HEK293 (cell line): ENCODE data around the gene MMP24.
A peak's percentile ranks its signal among the peaks of the same experiment; 100 is the strongest.

Source experiments
- CTCF ChIA-PET: fragments of 350-600 bp; formaldehyde crosslinking; extraction: SDS; loops from one replicate; lab custom pipeline; 2021; ENCODE audit warnings: antibody characterized with exemption; lab: Yijun Ruan, JAX
- POLR2A ChIA-PET: fragments of 300-600 bp; formaldehyde crosslinking; extraction: SDS; loops from one replicate; lab custom pipeline; 2020; ENCODE audit warnings: antibody characterized with exemption, inconsistent platforms; lab: Yijun Ruan, JAX
- H3K27ac ChIP-seq: fragments of 200-500 bp; sonication (Bioruptor generic); 2 replicates; pipeline ENCODE4 v1.5.1; 2014; ENCODE audit warnings: low read depth, low read length, control low read depth, inconsistent platforms; ENCODE audit errors: extremely low read depth
- H3K36me3 ChIP-seq, 2 experiments: fragments of 200-500 bp in 1 of 2; sonication (Bioruptor generic) in 1 of 2; 1 replicate in 1 of 2; 2 replicates in 1 of 2; pipeline ENCODE4 v1.5.1; 2014 to 2017; ENCODE audit warnings: inconsistent platforms in 2 of 2, low read length in 2 of 2; ENCODE audit not compliant: control insufficient read depth in 2 of 2, insufficient read depth in 1 of 2
- H3K4me1 ChIP-seq: fragments of 200-500 bp; sonication (Bioruptor generic); 2 replicates; pipeline ENCODE4 v1.5.1; 2014; ENCODE audit warnings: mild to moderate bottlenecking, low read length, inconsistent platforms; ENCODE audit not compliant: control insufficient read depth, insufficient read depth
- H3K4me3 ChIP-seq: 2 replicates; pipeline ENCODE4 v1.5.1; 2011; ENCODE audit warnings: low read depth, mild to moderate bottlenecking, control low read depth, low read length, moderate library complexity
- H3K9me3 ChIP-seq: fragments of 200-500 bp; sonication (Bioruptor generic); 2 replicates; pipeline ENCODE4 v1.5.1; 2014; ENCODE audit warnings: low read depth, low read length, inconsistent platforms; ENCODE audit not compliant: control insufficient read depth, insufficient read depth
- KLF17 ChIP-seq: fragments of 450-650 bp; formaldehyde crosslinking; IDR thresholded peaks from 2 replicates; pipeline ENCODE4 v1.5.1; 2016; ENCODE audit warnings: missing biosample characterization, missing genetic modification characterization
- PATZ1 ChIP-seq: fragments of 450-650 bp; formaldehyde crosslinking; IDR thresholded peaks from 2 replicates; pipeline ENCODE4 v1.5.1; 2016; ENCODE audit warnings: missing biosample characterization, missing genetic modification characterization
- ZBTB17 ChIP-seq: fragments of 450-650 bp; formaldehyde crosslinking; IDR thresholded peaks from 2 replicates; pipeline ENCODE4 v1.5.1; 2016; ENCODE audit warnings: missing biosample characterization, missing genetic modification characterization
- ZBTB44 ChIP-seq: fragments of 450-650 bp; IDR thresholded peaks from 2 replicates; pipeline ENCODE4 v1.5.1; 2018; ENCODE audit warnings: missing biosample characterization, mild to moderate bottlenecking, missing genetic modification characterization
- ZFP69B ChIP-seq: fragments of 450-650 bp; formaldehyde crosslinking; IDR thresholded peaks from 2 replicates; pipeline ENCODE4 v1.5.1; 2016; ENCODE audit warnings: missing biosample characterization, missing genetic modification characterization
- ZNF140 ChIP-seq: fragments of 450-650 bp; formaldehyde crosslinking; IDR thresholded peaks from 2 replicates; pipeline ENCODE4 v1.5.1; 2016; ENCODE audit warnings: missing biosample characterization, missing genetic modification characterization
- ZNF335 ChIP-seq: fragments of 450-650 bp; formaldehyde crosslinking; conservative IDR thresholded peaks from 2 replicates; pipeline ENCODE4 v1.5.1; 2016; ENCODE audit warnings: missing biosample characterization, missing genetic modification characterization
- ZNF621 ChIP-seq: fragments of 450-650 bp; formaldehyde crosslinking; IDR thresholded peaks from 2 replicates; pipeline ENCODE4 v1.5.1; 2017; ENCODE audit warnings: missing biosample characterization, missing genetic modification characterization
- ZNF692 ChIP-seq: fragments of 450-650 bp; formaldehyde crosslinking; IDR thresholded peaks from 2 replicates; pipeline ENCODE4 v1.5.1; 2016; ENCODE audit warnings: missing biosample characterization, missing genetic modification characterization
- ZNF792 ChIP-seq: fragments of 450-650 bp; formaldehyde crosslinking; IDR thresholded peaks from 2 replicates; pipeline ENCODE4 v1.5.1; 2016; ENCODE audit warnings: missing biosample characterization, missing genetic modification characterization
- TF ChIP-seq, protein P1 (sequence below): fragments of 450-650 bp; formaldehyde crosslinking; IDR thresholded peaks from 2 replicates; pipeline ENCODE4 v1.5.1; 2016; ENCODE audit warnings: missing biosample characterization, missing genetic modification characterization
- TF ChIP-seq, protein P2 (sequence below): fragments of 450-650 bp; formaldehyde crosslinking; IDR thresholded peaks from 2 replicates; pipeline ENCODE4 v1.5.1; 2016; ENCODE audit warnings: missing biosample characterization, missing genetic modification characterization, borderline replicate concordance

MMP24 gene

DNA sequence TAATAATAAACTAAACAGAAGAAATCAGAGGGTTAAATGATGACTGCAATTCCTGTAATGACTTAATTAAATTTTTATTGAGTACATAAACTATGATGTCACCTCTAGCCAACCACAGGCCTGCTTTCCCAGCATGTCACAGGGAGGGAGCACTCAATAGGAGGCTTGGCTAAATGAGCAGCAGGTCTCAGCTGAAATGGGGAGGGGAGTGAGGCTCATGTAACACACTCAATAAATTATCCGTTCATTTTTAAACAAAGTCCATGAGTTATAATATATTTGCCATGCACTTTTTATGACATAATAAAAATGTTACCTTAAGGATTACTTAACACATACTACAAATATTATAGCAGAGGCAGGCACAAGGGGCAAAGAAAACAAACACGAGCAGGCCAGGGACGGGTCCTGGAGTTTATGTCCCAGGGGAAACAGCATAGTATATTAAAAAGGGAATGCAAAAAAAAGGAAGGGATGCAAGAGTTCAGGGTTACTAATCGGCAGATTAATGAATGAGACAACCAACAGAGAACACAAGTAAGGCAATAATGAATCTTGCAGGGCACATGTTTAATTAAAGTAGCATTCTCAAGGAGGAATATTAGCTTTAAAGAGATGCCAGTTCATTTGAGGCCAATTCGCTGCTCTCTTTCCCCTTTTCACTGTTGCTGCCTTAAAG is 92.8 kb downstream of the MMP24 start (continued):
- TF ChIP-seq ZBTB44 (tag by site-specific recombination), result peak; percentile 72
- TF ChIP-seq ZNF335 (tag by site-specific recombination), result peak; percentile 82
- TF ChIP-seq, protein P1, sequence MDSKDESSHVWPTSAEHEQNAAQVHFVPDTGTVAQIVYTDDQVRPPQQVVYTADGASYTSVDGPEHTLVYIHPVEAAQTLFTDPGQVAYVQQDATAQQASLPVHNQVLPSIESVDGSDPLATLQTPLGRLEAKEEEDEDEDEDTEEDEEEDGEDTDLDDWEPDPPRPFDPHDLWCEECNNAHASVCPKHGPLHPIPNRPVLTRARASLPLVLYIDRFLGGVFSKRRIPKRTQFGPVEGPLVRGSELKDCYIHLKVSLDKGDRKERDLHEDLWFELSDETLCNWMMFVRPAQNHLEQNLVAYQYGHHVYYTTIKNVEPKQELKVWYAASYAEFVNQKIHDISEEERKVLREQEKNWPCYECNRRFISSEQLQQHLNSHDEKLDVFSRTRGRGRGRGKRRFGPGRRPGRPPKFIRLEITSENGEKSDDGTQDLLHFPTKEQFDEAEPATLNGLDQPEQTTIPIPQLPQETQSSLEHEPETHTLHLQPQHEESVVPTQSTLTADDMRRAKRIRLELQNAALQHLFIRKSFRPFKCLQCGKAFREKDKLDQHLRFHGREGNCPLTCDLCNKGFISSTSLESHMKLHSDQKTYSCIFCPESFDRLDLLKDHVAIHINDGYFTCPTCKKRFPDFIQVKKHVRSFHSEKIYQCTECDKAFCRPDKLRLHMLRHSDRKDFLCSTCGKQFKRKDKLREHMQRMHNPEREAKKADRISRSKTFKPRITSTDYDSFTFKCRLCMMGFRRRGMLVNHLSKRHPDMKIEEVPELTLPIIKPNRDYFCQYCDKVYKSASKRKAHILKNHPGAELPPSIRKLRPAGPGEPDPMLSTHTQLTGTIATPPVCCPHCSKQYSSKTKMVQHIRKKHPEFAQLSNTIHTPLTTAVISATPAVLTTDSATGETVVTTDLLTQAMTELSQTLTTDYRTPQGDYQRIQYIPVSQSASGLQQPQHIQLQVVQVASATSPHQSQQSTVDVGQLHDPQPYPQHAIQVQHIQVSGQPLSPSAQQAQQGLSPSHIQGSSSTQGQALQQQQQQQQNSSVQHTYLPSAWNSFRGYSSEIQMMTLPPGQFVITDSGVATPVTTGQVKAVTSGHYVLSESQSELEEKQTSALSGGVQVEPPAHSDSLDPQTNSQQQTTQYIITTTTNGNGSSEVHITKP (tag by site-specific recombination), result peak; percentile 46; the same call in 1 of the 2 replicates
- TF ChIP-seq ZBTB17 (tag by site-specific recombination), result peak; percentile 89

DNA sequence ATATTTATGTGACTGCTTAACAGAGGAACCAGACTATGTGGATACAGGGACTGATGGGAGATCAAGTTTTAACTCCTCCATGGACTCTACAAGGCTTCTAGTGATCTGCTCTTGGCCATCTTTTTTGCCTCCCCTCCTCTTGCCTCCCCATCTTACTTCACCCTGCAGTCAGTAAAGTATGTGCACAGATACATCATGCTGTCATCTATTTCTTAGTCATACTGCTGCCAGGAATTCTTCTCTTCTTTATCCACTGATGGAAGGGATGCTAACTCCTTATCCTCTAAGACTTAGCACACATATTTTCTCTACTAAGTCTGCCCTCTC is 93.3 kb downstream of the MMP24 start:
- Histone ChIP-seq H3K4me1 (peaks cover 34% of the 10 kb centered on the region), H3K4me3 (no peak overlapping the region), H3K9me3 (no peaks in the 10 kb centered on the region), H3K36me3 (no peaks in the 10 kb centered on the region), H3K27ac (peak overlapping the region; percentile 54)
- ChIA-PET CTCF (interaction anchor here (2.6 to 3.6 kb wide), 3 partner anchors 10 to 16 kb away, joined by 22 to 66 read pairs (median 49); no protein-coding TSS in a partner anchor), POLR2A (interaction anchor here (0.9 to 2.9 kb wide), 3 partner anchors 14 to 135 kb away, joined by 4 to 14 read pairs (median 5); partner anchors contain the start of gene EIF6)
- TF ChIP-seq KLF17 (tag by site-specific recombination), result no peak
- TF ChIP-seq, protein P1 (tag by site-specific recombination), result no peak; the same call in 1 of the 2 replicates
- TF ChIP-seq ZNF140, result no peak
- TF ChIP-seq ZNF621 (tag by site-specific recombination), result no peak
- TF ChIP-seq ZNF792 (tag by site-specific recombination), result no peak
- TF ChIP-seq ZNF692 (tag by site-specific recombination), result peak; percentile 83; the same call in 1 of the 2 replicates
- TF ChIP-seq ZFP69B (tag by site-specific recombination), result peak; percentile 46; the same call in 1 of the 2 replicates
- TF ChIP-seq PATZ1, result peak; percentile 18
- TF ChIP-seq, protein P2, sequence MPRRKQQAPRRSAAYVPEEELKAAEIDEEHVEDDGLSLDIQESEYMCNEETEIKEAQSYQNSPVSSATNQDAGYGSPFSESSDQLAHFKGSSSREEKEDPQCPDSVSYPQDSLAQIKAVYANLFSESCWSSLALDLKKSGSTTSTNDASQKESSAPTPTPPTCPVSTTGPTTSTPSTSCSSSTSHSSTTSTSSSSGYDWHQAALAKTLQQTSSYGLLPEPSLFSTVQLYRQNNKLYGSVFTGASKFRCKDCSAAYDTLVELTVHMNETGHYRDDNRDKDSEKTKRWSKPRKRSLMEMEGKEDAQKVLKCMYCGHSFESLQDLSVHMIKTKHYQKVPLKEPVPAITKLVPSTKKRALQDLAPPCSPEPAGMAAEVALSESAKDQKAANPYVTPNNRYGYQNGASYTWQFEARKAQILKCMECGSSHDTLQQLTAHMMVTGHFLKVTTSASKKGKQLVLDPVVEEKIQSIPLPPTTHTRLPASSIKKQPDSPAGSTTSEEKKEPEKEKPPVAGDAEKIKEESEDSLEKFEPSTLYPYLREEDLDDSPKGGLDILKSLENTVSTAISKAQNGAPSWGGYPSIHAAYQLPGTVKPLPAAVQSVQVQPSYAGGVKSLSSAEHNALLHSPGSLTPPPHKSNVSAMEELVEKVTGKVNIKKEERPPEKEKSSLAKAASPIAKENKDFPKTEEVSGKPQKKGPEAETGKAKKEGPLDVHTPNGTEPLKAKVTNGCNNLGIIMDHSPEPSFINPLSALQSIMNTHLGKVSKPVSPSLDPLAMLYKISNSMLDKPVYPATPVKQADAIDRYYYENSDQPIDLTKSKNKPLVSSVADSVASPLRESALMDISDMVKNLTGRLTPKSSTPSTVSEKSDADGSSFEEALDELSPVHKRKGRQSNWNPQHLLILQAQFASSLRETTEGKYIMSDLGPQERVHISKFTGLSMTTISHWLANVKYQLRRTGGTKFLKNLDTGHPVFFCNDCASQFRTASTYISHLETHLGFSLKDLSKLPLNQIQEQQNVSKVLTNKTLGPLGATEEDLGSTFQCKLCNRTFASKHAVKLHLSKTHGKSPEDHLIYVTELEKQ (tag by site-specific recombination), result peak; percentile 63
